Hepatocyte (in vitro differentiated cells): ENCODE measurements around the gene ABCC6.

ENCODE experiments used
- EZH2 ChIP-seq: fragments of 200-600 bp; sonication (generic); IDR thresholded peaks from 2 replicates; pipeline ENCODE4 v1.6.1; 2016; ENCODE audit warnings: antibody characterized with exemption, mild to moderate bottlenecking, borderline replicate concordance
- TF ChIP-seq, protein P1 (sequence below): fragments of 200-600 bp; sonication (generic); IDR thresholded peaks from 2 replicates; pipeline ENCODE4 v1.5.1; 2016; ENCODE audit warnings: antibody characterized with exemption, mild to moderate bottlenecking; ENCODE audit not compliant: poor library complexity

DNA sequence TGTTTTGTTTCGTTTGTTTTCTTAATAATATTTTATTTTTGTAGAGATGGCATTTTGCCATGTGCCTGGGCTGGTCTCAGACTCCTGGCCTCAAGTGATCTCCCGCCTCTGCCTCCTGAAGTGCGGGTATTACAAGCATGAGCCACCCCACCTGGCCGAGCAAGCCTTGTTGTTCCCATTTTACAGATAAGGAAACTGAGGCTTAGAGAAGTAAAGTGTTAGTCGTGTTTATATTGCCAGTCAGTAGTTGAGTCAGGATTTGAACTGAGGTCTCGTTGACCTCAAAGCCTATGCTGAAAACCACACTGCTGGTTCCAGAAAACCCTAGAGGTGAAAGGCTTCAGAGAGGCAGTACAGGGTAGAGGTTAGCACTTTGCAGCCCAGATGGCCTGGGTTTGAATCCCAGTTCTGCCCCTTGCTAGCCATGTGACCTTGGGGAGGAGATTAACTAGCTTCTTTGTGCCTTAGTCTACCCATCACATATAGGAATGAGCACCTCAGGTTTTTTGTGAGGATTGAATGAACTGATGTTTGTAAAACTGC lies 102.0 kb downstream of the ABCC6 start:
- TF ChIP-seq, protein P1, sequence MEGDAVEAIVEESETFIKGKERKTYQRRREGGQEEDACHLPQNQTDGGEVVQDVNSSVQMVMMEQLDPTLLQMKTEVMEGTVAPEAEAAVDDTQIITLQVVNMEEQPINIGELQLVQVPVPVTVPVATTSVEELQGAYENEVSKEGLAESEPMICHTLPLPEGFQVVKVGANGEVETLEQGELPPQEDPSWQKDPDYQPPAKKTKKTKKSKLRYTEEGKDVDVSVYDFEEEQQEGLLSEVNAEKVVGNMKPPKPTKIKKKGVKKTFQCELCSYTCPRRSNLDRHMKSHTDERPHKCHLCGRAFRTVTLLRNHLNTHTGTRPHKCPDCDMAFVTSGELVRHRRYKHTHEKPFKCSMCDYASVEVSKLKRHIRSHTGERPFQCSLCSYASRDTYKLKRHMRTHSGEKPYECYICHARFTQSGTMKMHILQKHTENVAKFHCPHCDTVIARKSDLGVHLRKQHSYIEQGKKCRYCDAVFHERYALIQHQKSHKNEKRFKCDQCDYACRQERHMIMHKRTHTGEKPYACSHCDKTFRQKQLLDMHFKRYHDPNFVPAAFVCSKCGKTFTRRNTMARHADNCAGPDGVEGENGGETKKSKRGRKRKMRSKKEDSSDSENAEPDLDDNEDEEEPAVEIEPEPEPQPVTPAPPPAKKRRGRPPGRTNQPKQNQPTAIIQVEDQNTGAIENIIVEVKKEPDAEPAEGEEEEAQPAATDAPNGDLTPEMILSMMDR = no peak
- TF ChIP-seq EZH2 = no peak
